HG03196 (cell line): ENCODE data around the gene ARHGEF1.
"Not testable (repeated sequence)": the region's sequence is repeated elsewhere in the genome, so short reads cannot be mapped to it uniquely, and the experiment has no call there.

Experiments
- ATAC-seq: cut with Tn5 transposase; IDR thresholded peaks from one replicate; pipeline ENCODE4 v1.9.1; 2021; ENCODE audit not compliant: unreplicated experiment

ARHGEF1 gene

DNA sequence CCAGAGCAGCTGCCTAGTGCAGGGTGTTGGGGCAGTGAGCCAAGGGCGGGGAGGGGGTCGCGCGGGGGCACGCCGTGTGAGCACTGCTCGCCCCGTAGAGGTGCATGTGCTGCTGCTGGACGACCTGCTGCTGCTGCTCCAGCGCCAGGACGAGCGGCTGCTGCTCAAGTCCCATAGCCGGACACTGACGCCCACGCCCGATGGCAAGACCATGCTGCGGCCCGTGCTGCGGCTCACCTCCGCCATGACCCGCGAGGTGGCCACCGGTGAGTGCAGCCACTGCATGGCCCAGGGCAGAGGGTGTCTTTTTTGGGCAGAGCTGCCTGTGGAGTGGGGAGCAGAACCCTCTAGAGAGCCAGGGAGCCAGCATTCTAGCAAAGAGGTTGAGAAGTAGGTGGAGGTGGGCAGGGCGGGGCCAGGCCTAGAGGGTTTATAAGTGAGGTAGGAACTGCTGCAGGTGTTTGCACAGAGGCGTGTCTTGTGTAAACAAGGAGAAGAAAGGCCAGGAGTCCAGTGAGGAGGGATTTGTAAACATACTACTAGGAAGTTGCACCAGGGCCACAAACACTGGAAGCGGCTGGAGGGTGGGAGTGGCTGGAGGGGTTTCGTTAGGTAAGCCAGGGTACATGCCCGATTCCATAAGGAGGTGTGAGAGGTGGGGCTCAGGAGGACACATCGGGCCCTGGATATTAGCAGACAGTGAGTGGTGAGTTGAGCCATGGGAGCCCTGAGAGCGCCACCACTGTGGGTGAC is 21.3 kb downstream of the ARHGEF1 start:
- ATAC-seq: no peak

DNA sequence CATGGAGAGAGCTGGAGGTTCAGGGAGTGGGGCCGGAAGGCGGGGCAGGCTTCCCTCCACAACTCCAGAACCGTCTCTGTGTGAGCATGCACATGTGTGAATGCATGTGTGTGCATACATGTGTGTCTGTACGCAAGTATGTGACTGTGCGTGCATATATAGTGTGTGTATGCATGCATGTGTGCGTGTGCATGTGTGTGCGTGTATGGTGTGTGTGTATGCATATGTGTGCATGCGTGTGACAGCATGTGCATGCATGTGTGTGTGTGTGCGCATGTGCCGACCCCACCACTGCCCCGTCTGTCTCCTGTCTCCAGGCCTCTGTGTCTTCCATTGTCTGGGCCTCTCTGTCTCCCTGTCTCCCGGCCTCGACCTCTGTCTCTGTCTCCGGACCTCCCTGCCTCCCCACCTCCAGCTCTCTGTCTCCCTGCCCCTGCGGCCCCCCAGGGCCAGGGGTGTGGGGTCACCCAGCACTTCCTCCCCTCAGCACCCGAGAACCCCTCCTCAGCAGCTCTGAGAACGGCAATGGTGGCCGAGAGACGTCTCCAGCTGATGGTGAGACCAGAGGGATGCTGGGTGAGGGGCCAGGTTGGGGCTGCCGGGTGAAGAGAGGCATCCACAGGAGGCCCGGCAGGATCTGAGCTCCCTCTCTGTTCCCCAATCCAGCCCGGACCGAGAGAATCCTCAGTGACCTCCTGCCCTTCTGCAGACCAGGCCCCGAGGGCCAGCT is 22.5 kb downstream of the ARHGEF1 start:
- ATAC-seq: no peak

DNA sequence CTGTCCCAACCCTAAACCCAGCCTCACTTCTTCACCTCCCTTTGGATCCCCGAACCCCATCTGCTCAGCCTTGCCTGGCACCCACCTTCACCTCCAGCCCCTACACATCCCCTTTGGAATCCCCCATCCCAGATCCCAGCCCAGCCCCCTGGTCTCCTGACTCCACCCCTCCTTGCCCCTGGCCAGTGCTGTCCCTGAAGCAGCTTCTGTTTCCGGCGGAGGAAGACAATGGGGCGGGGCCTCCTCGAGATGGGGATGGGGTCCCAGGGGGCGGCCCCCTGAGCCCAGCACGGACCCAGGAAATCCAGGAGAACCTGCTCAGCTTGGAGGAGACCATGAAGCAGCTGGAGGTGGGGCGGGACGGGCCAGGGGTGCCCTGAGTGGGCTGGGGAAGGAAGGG is 23.3 kb downstream of the ARHGEF1 start:
- ATAC-seq: no peak

DNA sequence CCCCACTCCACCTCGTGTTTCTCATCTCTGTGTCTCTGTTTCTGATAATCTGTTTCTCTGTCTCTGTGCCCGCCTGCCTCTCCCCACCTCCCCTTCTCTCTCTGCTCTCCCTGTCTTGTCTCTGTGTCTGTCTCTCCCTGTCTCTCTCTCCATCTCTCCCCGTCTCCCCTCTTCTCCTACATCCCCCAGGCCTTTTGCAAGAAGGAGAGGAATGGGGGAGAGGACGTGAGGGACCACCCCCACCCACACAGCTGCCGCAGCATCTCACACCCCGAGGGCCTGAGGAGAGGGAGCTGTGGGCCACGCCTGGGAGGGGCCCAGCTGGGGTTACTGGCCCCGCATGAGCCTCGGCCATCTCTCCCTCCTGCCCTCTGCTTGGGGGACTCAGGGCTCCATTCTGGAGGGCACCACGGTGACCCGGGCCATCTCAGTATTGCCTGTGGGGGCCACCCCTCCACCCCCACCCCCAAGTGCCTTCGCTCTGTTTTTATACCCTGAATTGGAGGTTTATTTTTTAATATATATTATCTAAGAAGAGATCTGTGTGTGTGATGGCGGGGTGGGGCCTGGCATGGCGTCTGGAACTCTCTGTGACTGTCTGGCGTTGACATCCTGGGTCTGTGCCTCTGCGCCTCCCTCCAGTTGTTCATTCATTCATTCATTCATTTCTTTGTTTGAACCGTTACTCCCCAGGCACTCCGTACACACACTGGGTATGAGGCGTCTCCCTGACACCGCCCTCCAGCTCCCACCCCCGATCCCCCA is 24.1 kb downstream of the ARHGEF1 start:
- no peak for ATAC-seq

DNA sequence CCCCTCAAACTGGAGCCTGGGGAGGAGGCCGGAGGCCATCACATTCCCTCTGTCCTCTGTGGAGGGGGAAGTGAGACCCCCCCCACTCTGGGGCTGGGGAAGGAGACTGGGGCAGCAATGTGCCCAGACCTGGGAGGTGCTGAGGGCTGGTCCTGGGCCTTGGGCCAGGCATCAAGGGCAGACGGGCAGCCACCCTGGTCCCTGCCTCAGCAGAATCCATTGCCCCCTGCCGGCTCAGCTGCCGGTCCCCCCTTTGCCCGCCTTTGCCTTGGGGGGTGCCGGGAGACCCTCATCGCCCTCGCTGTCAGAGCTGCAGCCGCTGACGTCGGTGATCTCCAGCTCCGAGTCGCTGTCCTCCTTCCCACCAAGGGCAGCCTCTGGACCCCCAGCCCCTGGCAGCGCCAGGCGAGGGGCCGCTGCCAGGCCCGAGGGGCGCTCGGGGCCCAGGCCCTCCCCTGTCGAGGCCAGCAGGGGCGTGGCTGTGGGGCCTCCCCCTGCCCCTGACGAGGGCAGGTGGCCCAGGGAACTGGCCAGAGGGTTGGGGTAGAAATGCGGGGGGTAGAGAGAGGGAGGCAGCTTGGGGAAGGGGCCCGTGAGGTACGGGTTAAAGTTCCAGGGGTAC is 25.1 kb downstream of the ARHGEF1 start:
- ATAC-seq: no peak

DNA sequence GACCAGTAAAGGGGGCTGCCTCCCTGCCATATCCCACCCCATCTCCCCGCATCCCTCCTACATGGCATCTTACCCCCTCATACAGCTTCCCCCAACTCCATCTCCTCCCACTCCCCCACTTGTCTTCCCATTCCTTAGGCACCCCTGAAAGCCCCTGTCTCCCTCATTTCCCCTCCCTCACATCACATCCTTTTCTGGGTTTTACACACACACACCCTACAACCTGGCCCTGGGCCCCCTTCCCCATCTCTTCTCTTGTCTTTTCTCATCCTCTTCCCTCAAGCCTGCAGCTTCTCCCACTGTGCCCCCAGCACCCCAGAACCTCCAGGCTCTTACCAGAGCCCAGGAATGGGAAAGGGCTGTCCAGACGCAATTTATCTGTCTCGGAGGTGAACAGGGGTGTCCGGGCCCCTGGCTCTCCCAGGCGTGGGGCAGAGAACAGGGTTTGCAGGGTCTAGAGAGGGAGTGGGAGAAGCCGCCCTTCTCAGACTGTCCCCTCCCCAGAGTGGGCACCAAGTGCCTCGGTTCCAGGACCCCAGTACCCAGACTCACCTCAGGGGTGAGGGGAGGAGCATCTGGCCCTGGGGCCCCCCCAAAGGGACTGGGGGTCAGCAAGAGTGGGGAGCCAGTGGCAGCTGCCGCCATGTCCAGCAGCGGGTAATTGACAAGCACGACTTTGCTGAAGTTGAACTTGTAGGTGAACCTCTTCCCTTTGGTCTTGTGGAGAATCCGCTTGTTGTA is 25.9 kb downstream of the ARHGEF1 start:
- ATAC-seq: no peak

DNA sequence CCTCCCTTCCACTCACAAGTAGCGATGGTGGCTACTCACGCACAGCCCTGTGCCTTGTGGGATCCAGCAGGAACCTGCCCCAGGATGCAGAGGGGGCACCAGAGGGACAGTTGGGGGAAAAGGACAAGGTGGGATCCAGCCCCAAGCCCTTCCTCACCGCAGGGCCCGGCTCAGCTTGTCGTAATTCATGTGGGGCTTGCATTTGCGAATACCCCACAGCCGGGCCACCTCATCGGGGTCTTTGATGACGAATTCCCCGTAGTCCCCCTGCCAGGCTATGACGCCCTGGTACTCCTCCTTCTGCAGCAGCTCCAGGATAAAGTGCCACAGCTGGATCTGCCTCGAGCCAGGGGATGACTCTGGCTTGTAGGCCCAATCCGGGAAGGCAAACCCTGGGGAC is 26.7 kb downstream of the ARHGEF1 start:
- ATAC-seq: no peak

DNA sequence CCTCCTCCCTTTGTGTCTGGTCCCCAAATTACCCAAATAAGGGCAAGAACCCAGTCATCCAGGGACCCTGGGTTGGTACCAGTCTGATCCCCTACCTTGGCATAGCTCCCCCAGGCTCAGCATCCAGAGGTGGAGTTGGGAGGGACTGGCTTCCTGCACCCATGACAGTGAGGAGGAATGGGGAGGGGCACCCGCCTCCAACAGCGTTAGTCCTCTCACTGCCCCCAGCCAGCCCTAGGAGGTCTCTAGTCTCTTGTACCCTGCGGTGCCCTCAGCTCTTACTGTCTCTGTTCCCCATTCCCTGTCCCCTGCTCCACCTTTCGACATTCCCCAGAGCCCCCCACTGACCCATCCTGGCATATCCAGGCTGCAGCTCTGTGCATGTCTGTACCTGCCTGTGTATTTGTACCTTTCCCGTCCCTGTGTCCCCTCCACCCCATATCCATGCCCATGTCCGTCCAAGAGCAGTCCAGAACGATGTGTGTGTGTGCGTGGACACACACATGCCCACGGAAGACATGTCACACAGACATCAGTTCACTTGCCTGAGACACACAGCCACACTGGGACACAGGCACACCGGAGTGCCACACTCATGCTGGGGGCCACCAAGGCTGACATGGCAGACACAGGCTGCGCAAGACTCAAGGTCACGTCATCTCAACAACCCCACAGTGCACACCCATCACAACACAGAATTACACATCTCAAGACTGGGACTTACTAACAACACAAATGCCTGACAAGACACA is 27.4 kb downstream of the ARHGEF1 start:
- ATAC-seq: no peak

DNA sequence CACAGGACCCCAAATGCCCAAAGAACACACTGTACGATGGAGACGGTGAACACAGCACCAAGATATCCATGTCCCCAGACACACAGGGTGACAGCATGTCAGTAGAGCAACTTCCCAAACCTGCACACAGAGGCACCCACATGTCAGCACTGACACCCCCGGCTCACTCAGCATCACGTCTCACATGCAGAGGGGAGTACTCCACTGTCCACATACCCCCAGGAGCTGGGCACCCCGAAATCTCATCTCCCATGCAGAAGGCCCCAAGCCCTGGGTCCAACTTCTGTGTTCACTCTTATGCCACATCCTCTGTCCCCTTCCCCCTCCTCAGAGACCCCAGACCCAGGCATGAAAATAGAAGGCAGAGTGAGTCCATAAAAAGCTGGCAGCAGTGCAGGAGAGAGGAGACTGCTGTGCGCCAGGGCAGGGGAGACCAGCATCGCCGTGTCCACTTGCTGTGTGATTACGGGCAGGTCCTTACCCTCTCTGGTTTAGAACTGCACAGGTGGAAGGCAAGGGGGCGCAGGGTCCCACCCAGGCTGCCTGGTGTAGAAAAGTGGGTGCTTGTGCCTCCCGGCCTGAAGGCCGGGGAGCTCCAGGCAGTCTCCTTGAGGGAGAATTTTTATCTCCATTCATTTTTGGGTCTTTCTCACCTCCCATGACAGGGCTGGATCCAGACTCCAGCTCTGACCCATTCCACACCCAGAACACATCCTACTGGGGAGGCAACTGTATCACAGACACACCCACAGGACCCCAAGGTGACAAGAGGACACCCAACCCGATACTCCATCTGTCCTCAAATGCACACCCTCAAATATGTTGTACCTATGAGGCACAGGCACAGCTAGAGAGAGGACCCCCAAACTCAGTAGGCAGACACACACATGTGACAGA is 28.3 kb downstream of the ARHGEF1 start:
- no peak for ATAC-seq

DNA sequence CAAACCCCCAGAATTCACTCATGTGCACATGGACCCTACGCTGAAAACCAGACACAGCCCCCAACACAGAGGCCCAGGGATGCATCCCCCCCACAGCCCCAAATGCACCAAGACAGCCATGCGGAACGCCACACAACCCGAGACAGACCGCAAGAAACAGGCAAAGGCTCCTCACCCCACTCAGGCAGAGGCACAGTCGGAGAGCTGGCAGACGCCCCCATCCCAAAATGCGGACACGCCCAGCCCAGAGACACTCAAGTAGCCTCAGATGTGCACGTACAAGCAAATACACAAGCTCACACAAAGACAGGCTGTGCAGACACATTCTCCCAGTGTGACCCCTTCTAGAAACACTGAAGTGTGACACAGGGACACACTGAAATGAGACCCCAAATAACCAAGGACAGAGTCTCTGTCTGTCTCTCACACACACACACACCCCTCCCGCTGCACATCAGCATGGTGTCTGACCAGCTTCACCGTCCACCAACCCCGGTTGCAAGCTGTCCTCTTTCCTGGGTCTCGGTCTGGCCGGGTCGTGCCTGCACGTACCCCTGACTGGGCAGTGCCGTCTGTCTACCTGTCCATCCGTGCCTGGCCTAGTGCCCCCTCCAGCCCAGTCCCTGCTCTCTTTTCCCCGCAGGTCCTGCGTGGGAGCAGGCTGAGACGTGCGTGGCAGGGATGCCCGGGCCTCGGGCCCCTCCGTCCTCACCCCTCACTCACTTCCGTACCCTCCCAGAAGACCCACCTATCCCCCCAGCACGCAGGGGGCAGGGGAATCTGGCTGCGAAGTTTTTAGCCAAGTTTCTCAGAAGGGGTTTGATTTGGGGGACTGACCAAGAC is 29.1 kb downstream of the ARHGEF1 start:
- ATAC-seq: no peak

DNA sequence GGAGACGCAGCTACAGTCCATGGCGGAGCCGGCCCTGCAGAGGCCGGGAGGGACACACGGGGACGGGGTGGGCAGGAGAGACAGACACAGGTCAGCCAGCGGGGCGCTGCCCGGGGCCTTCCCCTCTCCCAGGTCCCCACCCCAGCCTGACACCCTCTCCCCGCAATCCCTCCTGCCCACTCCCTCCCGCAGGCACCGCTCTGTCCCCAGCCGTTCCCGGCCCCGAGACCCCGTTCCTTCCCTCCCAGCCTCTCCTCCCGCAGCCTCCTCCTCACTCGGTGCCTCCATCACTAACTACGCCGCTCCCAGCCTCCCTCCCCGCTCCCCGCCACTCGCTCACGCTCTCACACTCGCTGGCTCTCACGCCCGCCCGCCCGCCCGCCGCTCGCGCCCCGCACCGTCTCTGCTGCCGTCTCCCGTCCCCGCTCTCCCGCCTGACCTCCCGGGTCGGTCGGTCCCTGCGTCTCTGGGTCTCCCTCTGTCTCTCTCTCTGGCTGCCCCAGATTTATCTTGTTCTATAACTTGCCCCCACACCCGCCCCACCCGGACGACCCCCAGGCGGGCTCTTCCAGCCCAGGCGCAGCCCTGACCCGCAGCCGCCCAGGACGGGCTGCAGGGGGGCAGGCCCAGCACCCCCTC is 30.0 kb downstream of the ARHGEF1 start:
- ATAC-seq: no peak

DNA sequence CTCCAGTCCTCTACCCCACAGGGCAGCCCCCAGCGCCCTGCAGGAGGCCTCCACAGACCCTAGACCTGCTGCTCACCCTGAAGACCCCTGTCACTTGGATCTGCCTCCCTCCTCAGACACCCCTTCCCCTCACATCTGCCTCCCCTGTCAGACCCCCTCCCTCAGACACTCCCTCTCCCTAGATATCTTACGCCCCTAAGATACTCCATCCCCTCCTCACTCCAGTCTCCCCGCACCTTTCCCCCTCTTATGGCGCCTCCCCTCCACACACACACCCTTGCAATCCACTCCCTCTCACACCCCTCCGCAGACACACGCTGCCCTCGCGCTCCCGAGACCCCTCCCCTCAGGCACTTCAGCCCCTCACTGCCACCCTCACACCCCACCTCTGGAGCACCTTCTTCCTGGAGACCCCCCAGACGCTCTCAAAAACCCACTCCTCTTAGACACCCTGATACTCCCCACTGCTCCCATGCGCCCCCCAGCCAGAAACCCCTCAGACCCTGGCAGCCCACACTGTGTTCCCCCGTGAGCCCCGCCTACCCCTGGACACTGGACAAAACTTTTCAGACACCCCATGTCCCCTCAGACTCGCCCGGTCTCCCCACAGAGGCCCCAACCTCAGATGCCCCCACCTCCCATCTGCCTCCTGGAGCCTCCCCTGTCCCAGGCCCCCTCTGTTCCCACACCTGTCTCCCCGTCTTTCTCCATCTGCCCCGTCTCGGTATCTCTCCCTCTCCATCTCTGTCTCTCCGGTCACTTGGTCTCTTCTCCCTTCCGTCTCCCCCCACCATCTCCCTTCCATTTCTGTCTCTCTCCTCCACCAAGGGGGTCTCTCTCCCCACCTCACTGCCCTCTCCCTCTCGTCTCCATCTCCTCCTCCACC is 30.8 kb downstream of the ARHGEF1 start:
- ATAC-seq: no peak

DNA sequence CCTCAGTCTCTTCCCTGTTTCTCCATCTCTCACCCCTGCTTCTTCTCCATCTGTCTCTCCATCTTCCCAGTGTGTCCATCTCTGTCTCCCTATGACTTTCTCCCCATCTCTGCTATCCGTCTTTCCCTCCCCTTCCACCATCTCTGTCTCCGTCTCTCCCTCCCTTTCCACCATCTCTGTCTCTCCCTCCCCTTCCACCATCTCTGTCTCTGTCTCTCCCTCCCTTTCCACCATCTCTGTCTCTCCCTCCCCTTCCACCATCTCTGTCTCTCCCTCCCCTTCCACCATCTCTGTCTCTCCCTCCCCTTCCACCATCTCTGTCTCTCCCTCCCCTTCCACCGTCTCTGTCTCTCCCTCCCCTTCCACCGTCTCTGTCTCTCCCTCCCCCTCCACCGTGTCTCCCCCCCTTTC is 31.4 kb downstream of the ARHGEF1 start:
- not testable (repeated sequence) for ATAC-seq

DNA sequence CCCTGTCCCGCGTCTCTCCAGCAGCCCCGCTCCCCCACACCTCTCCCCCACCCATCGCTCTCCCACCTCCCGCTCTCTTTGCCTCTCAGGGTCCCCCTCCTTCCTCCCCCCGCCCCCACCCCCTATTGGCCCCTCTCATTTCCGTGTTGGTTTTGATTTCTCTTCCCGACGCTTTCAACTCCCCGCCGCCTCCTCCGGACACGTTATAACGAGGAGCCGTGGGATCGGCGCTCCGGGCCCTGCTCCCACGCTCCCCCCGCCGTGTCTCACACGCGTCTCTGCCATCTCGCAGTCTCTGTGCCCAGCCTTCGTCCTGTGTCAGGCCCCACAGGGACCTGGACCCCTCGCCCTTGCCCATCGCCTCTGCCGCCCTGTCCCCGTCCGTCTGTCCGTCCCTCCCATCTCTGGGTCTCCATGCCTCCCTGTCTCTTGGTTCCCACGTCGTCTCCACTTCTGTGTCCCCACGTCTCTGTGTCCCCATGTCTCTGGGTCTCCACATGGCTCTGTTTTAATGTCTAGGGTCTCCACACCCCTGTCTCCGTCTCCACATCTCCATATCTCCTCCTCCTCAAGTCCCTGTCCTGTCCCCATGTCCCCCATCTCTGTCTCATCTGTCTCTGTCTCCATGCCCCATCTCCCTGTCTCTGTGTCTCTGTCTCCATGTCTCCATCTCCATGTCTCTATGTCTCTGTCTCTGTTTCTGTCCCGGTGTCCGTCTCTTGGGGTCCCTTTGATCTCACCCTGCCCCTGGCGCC is 32.2 kb downstream of the ARHGEF1 start:
- ATAC-seq: no peak

DNA sequence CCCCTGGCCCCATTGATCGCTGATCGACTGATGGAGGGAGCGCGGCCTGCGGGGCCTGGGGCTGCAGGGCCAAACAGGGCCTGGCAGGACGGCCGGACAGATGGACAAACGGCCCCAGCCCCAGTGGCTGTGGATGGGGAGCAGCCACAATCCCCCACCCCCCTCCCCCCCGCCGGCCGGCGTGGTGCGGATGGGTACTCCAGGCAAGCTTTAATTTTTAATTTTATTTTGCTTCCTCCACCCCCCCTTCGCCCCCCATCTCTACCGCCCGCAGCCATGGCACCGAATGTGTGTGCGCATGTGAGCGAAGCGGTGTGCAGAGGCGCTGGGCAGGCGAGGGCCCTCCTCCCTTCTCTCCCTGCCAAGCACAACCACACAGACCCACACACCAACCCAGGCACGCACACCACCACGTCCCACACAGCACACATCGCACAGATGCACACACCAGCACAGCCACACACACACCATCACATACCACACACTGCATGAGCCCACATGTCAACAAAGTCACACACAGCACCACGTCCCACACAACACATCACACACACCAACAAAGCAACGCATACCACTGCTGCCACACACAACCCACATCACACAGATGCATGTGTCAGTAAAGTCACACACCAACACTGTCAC is 32.9 kb downstream of the ARHGEF1 start:
- ATAC-seq: no peak
